H1 (cell line): Measurements from ENCODE around the gene OPCML. TPM values are rescaled to one million over a fixed set of nuclear protein-coding genes. Genes with fewer than 3 reads are reported as not detected.

ENCODE experiments used
- EP300 ChIP-seq, 2 experiments: IDR thresholded peaks; 1 replicate in 1 of 2; 2 replicates in 1 of 2; pipeline ENCODE4 v1.6.1; 2011 to 2012; ENCODE audit warnings: low read depth in 2 of 2, low read length in 2 of 2, mild to moderate bottlenecking in 2 of 2, borderline replicate concordance in 1 of 2, inconsistent platforms in 1 of 2, moderate library complexity in 1 of 2
- EZH2 ChIP-seq: fragments of 200-600 bp; sonication (generic); IDR thresholded peaks from 2 replicates; pipeline ENCODE4 v1.7.1; 2012; ENCODE audit warnings: low read depth, mild to moderate bottlenecking, moderate library complexity, low read length, inconsistent platforms; ENCODE audit not compliant: severe bottlenecking
- NANOG ChIP-seq: IDR thresholded peaks from 2 replicates; pipeline ENCODE4 v1.6.1; 2011; ENCODE audit warnings: low read length, low read depth, mild to moderate bottlenecking, inconsistent platforms; ENCODE audit not compliant: insufficient read depth, poor library complexity, severe bottlenecking
- TEAD4 ChIP-seq: IDR thresholded peaks from 2 replicates; pipeline ENCODE4 v1.6.1; 2012; ENCODE audit warnings: low read depth, low read length, inconsistent platforms, mixed read lengths
- polyA plus RNA-seq, 7 experiments: library from polyadenylated mRNA; depleted of rRNA in 3 of 7; stranded (reverse) in 5 of 7; unstranded in 2 of 7; fragments of >200 nt in 5 of 7; fragments of 200-250 nt in 2 of 7; gene quantifications; 1 replicate in 5 of 7; 2 replicates in 1 of 7; 4 replicates in 1 of 7; pipeline versions ENCODE4 v1.2.1 to v1.2.3, GENCODE V29; 2011 to 2013; ENCODE audit warnings: missing spikeins in 2 of 7, mixed read lengths in 2 of 7
- total RNA-seq: library from RNA; stranded (reverse); fragmentation: NEBNext Ultra II Directional; extraction: Animal tissue kit (Norgen Biotek cat#: 25700); gene quantifications from 2 replicates; pipeline ENCODE4 v1.2.1, GENCODE V29; 2021
- TF ChIP-seq, protein P1 (sequence below): fragments of 300-600 bp; sonication (generic); IDR thresholded peaks from 2 replicates; pipeline ENCODE4 v1.7.1; 2012; ENCODE audit warnings: low read length, moderate library complexity, mild to moderate bottlenecking, inconsistent platforms; ENCODE audit not compliant: insufficient replicate concordance

Gene OPCML
- total and polyA plus RNA-seq, 2 of the 8 experiments (the other 6 are each of a cell fraction or from before 2014, with no cell fraction given), result 2.3 to 3.1 TPM

DNA sequence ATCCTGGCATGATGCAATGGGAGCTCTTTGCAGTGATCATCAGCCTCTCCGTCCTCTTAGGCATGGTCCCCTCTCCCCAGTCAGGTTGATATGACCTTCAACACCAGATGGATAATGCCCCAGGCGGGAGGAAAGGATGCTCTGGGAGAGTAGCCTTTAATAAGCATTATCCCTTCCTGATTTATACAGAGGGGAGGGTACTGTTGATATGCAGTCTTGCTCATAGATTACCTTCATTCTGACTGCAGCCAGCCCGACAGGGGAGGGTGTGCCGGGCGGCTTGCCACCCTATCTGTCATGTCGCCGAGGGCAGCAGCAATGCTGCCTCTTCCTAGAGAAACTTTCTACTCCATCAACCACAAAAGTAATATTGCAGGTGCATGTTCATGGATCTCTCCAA is 497.4 kb downstream of the OPCML start (continued):
- TF ChIP-seq TEAD4, result no peak
- no peak for TF ChIP-seq NANOG
- no peak for TF ChIP-seq EP300 (IDR thresholded peaks at IDR 0.05; ENCODE audit: borderline replicate concordance in 1 of 2, low read depth in 2 of 2, low read length in 2 of 2)
- no peak for TF ChIP-seq EZH2
- TF ChIP-seq, protein P1, sequence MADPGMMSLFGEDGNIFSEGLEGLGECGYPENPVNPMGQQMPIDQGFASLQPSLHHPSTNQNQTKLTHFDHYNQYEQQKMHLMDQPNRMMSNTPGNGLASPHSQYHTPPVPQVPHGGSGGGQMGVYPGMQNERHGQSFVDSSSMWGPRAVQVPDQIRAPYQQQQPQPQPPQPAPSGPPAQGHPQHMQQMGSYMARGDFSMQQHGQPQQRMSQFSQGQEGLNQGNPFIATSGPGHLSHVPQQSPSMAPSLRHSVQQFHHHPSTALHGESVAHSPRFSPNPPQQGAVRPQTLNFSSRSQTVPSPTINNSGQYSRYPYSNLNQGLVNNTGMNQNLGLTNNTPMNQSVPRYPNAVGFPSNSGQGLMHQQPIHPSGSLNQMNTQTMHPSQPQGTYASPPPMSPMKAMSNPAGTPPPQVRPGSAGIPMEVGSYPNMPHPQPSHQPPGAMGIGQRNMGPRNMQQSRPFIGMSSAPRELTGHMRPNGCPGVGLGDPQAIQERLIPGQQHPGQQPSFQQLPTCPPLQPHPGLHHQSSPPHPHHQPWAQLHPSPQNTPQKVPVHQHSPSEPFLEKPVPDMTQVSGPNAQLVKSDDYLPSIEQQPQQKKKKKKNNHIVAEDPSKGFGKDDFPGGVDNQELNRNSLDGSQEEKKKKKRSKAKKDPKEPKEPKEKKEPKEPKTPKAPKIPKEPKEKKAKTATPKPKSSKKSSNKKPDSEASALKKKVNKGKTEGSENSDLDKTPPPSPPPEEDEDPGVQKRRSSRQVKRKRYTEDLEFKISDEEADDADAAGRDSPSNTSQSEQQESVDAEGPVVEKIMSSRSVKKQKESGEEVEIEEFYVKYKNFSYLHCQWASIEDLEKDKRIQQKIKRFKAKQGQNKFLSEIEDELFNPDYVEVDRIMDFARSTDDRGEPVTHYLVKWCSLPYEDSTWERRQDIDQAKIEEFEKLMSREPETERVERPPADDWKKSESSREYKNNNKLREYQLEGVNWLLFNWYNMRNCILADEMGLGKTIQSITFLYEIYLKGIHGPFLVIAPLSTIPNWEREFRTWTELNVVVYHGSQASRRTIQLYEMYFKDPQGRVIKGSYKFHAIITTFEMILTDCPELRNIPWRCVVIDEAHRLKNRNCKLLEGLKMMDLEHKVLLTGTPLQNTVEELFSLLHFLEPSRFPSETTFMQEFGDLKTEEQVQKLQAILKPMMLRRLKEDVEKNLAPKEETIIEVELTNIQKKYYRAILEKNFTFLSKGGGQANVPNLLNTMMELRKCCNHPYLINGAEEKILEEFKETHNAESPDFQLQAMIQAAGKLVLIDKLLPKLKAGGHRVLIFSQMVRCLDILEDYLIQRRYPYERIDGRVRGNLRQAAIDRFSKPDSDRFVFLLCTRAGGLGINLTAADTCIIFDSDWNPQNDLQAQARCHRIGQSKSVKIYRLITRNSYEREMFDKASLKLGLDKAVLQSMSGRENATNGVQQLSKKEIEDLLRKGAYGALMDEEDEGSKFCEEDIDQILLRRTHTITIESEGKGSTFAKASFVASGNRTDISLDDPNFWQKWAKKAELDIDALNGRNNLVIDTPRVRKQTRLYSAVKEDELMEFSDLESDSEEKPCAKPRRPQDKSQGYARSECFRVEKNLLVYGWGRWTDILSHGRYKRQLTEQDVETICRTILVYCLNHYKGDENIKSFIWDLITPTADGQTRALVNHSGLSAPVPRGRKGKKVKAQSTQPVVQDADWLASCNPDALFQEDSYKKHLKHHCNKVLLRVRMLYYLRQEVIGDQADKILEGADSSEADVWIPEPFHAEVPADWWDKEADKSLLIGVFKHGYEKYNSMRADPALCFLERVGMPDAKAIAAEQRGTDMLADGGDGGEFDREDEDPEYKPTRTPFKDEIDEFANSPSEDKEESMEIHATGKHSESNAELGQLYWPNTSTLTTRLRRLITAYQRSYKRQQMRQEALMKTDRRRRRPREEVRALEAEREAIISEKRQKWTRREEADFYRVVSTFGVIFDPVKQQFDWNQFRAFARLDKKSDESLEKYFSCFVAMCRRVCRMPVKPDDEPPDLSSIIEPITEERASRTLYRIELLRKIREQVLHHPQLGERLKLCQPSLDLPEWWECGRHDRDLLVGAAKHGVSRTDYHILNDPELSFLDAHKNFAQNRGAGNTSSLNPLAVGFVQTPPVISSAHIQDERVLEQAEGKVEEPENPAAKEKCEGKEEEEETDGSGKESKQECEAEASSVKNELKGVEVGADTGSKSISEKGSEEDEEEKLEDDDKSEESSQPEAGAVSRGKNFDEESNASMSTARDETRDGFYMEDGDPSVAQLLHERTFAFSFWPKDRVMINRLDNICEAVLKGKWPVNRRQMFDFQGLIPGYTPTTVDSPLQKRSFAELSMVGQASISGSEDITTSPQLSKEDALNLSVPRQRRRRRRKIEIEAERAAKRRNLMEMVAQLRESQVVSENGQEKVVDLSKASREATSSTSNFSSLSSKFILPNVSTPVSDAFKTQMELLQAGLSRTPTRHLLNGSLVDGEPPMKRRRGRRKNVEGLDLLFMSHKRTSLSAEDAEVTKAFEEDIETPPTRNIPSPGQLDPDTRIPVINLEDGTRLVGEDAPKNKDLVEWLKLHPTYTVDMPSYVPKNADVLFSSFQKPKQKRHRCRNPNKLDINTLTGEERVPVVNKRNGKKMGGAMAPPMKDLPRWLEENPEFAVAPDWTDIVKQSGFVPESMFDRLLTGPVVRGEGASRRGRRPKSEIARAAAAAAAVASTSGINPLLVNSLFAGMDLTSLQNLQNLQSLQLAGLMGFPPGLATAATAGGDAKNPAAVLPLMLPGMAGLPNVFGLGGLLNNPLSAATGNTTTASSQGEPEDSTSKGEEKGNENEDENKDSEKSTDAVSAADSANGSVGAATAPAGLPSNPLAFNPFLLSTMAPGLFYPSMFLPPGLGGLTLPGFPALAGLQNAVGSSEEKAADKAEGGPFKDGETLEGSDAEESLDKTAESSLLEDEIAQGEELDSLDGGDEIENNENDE, result no peak
